MCF 10A (cell line): ENCODE measurements around the gene LSM10. TPM values are rescaled to one million over a fixed set of nuclear protein-coding genes. Genes with fewer than 3 reads are reported as not detected.

Experiments used
- BruUV-seq: library from RNA; stranded (reverse); fragments of 400-500 nt; replicated peaks from 2 replicates; lab custom pipeline; 2021; lab: Mats Ljungman, UMichigan
- CTCF ChIA-PET: fragments of 300-600 bp; sonication (Branson Sonifier 250); formaldehyde crosslinking; extraction: SDS; loops from one replicate; lab custom pipeline; 2021; ENCODE audit warnings: antibody characterized with exemption, inconsistent platforms; lab: Yijun Ruan, JAX
- POLR2A ChIA-PET: fragments of 300-600, 350-650 bp; sonication (Branson Sonifier 250); formaldehyde crosslinking; extraction: SDS; loops from one replicate; lab custom pipeline; 2020; ENCODE audit warnings: antibody characterized with exemption, inconsistent platforms; lab: Yijun Ruan, JAX
- DNase-seq: peaks from one replicate; pipeline ENCODE4 v3.0.0-alpha.2; 2018; ENCODE audit not compliant: unreplicated experiment
- H3K27ac Mint-ChIP-seq: one replicate; pipeline ENCODE4 v1.8.0; 2022; ENCODE audit warnings: mild to moderate bottlenecking, low read depth, mixed read lengths; ENCODE audit not compliant: unreplicated experiment
- H3K27me3 Mint-ChIP-seq: one replicate; pipeline ENCODE4 v1.8.0; 2022; ENCODE audit warnings: mixed read lengths; ENCODE audit not compliant: insufficient read depth, unreplicated experiment
- H3K36me3 Mint-ChIP-seq: one replicate; pipeline ENCODE4 v1.8.0; 2022; ENCODE audit warnings: mild to moderate bottlenecking, moderate library complexity, mixed read lengths; ENCODE audit not compliant: insufficient read depth, unreplicated experiment
- H3K4me1 Mint-ChIP-seq: one replicate; pipeline ENCODE4 v1.8.0; 2022; ENCODE audit warnings: mixed read lengths; ENCODE audit not compliant: insufficient read depth, unreplicated experiment
- H3K4me3 Mint-ChIP-seq: one replicate; pipeline ENCODE4 v1.8.0; 2022; ENCODE audit warnings: mild to moderate bottlenecking, moderate library complexity, mixed read lengths; ENCODE audit not compliant: unreplicated experiment
- H3K9me3 Mint-ChIP-seq: one replicate; pipeline ENCODE4 v1.8.0; 2022; ENCODE audit warnings: mixed read lengths; ENCODE audit not compliant: unreplicated experiment
- CTCF ChIP-seq: fragments of 200-600 bp; IDR thresholded peaks from one replicate; pipeline ENCODE4 v1.8.0; 2022; ENCODE audit warnings: antibody characterized with exemption, mild to moderate bottlenecking; ENCODE audit not compliant: unreplicated experiment
- intact Hi-C: fragments of 100-400 bp; cut with micrococcal nuclease; formaldehyde crosslinking; loops from 2 replicates; pipeline ENCODE4 v1.14.1; 2022
- total RNA-seq: library from RNA; stranded (reverse); gene quantifications from 2 replicates; pipeline ENCODE4 v1.2.3, GENCODE V29; 2022

The LSM10 gene
- total RNA-seq, 1 experiment from 2014 or later: 42.3 TPM

GRCh38 chr1:36344395-36344680, 53.4 kb downstream of the LSM10 start:
- intact Hi-C loops: no loop called here
- H3K4me1 Mint-ChIP-seq: peaks cover 17% of the 10 kb centered on the region
- no peak overlapping the region for H3K4me3 Mint-ChIP-seq
- ChIA-PET POLR2A (no interaction called here), CTCF (interaction anchor here (0.6 to 9.6 kb wide), 8 partner anchors 12 to 202 kb away, joined by 3 to 118 read pairs (median 4); no protein-coding TSS in a partner anchor)
- peaks cover 26% of the 10 kb centered on the region for H3K36me3 Mint-ChIP-seq
- H3K27me3 Mint-ChIP-seq: no peaks in the 10 kb centered on the region
- no TSS peak for BruUV-seq
- no peak for DNase-seq
- no peaks in the 10 kb centered on the region for H3K9me3 Mint-ChIP-seq
- no peak overlapping the region for H3K27ac Mint-ChIP-seq
- TF ChIP-seq CTCF: no peak

- no peaks in the 10 kb centered on the region for H3K27me3 Mint-ChIP-seq
- ChIA-PET POLR2A (no interaction called here), CTCF (interaction anchor here (0.6 to 9.6 kb wide), 19 partner anchors 8 to 201 kb away, joined by 3 to 118 read pairs (median 10); partner anchors contain the start of genes LSM10 and SH3D21)
- peaks cover 13% of the 10 kb centered on the region for H3K4me1 Mint-ChIP-seq
- no TSS peak for BruUV-seq
- no peak for TF ChIP-seq CTCF
- no peaks in the 10 kb centered on the region for H3K9me3 Mint-ChIP-seq
- intact Hi-C loops: no loop called here
- no peak overlapping the region for H3K27ac Mint-ChIP-seq
- no peak for DNase-seq
- H3K36me3 Mint-ChIP-seq: peaks cover 26% of the 10 kb centered on the region
- no peak overlapping the region for H3K4me3 Mint-ChIP-seq
Observed at GRCh38 chr1:36343651-36344394, 53.9 kb downstream of the LSM10 start.

Other genes starting within 250 kb of the LSM10 start
- gene TRAPPC3, start 248.4 kb downstream of the LSM10 start, total RNA-seq: 72.8 and 75.5 TPM in 2 replicates
- 131 and 170 TPM in 2 replicates for gene MAP7D1, start 241.7 kb downstream of the LSM10 start, total RNA-seq
- gene THRAP3, start 173.5 kb downstream of the LSM10 start, total RNA-seq: 92.2 and 116 TPM in 2 replicates
- gene SH3D21, start 91.5 kb downstream of the LSM10 start, total RNA-seq: 3.2 and 3.3 TPM in 2 replicates
- gene EVA1B, start 74.3 kb downstream of the LSM10 start, total RNA-seq: 4.8 and 5.7 TPM in 2 replicates
- 44.0 and 47.4 TPM in 2 replicates for gene STK40, start 12.0 kb downstream of the LSM10 start, total RNA-seq
- gene OSCP1, start 52.5 kb upstream of the LSM10 start, total RNA-seq: 7.6 and 15.1 TPM in 2 replicates
- gene MRPS15, start 66.5 kb upstream of the LSM10 start, total RNA-seq: 95.6 and 101 TPM in 2 replicates
- gene CSF3R, start 85.0 kb upstream of the LSM10 start, total RNA-seq: not detected in 2 replicates